Chondrocyte (in vitro differentiated cells): Measurements from ENCODE around the gene TRAPPC4. TPM values are rescaled to one million over a fixed set of nuclear protein-coding genes. Genes with fewer than 3 reads are reported as not detected.
"Not testable (repeated sequence)": the region's sequence is repeated elsewhere in the genome, so short reads cannot be mapped to it uniquely, and the experiment has no call there.

Experiments used
- DNase-seq: peaks from one replicate; pipeline ENCODE4 v3.0.0; 2021; ENCODE audit warnings: mixed read lengths, low spot score
- H3K27ac Mint-ChIP-seq: one replicate; pipeline ENCODE4 v1.8.0; 2021; ENCODE audit warnings: mild to moderate bottlenecking, moderate library complexity, mixed read lengths; ENCODE audit not compliant: unreplicated experiment
- H3K27me3 Mint-ChIP-seq: 2 replicates; pipeline ENCODE4 v1.8.0; 2021; ENCODE audit warnings: low read depth, mixed read lengths
- H3K36me3 Mint-ChIP-seq: 2 replicates; pipeline ENCODE4 v1.8.0; 2021; ENCODE audit warnings: low read depth, mixed read lengths
- H3K4me1 Mint-ChIP-seq: 2 replicates; pipeline ENCODE4 v1.8.0; 2021; ENCODE audit warnings: low read depth, mild to moderate bottlenecking, mixed read lengths
- H3K4me3 Mint-ChIP-seq: one replicate; pipeline ENCODE4 v1.8.0; 2021; ENCODE audit warnings: mild to moderate bottlenecking, moderate library complexity, mixed read lengths; ENCODE audit not compliant: unreplicated experiment
- H3K9me3 Mint-ChIP-seq: 2 replicates; pipeline ENCODE4 v1.8.0; 2021; ENCODE audit warnings: low read depth, mixed read lengths
- CTCF ChIP-seq: fragments of 200-600 bp; sonication (generic); IDR thresholded peaks from 2 replicates; pipeline ENCODE4 v1.5.0; 2021; ENCODE audit warnings: antibody characterized with exemption, mild to moderate bottlenecking, moderate library complexity
- long read RNA-seq: library from polyadenylated mRNA; stranded (forward); transcript quantifications from one replicate; pipeline ENCODE4 v2.0.0, GENCODE V29; 2021
- total RNA-seq: library from RNA; stranded (reverse); gene quantifications from 3 replicates; pipeline ENCODE4 v1.2.1, GENCODE V29; 2021

The TRAPPC4 gene
- total RNA-seq: 73.0 to 78.8 TPM (median 75.0 TPM) in 3 replicates
- long read RNA-seq, transcript TRAPPC4-214 (5 exons, 1,759 nt): major isoform, 69 of 78 reads
- long read RNA-seq, partial matches to known transcripts: 0 of 78 reads
- long read RNA-seq, other reads (novel, unspliced or antisense): 3 of 78 reads

GRCh38 chr11:119018074-119018938 lies at the start of gene TRAPPC4, which contains the start of gene RPS25:
Gene TRAPPC4, plus strand, starts transcription at chr11:119018766. Its CDS starts 30 bp downstream, at chr11:119018796.
Gene RPS25, minus strand, starts transcription at chr11:119018343. Its CDS starts 59 bp downstream, at chr11:119018284.
- no peaks in the 10 kb centered on the region for H3K27me3 Mint-ChIP-seq
- no peak for TF ChIP-seq CTCF
- no peaks in the 10 kb centered on the region for H3K9me3 Mint-ChIP-seq
- peaks cover 23% of the 10 kb centered on the region for H3K36me3 Mint-ChIP-seq
- H3K4me3 Mint-ChIP-seq: peak within 1 kb of the TSS; percentile 95
- peaks cover 47% of the 10 kb centered on the region for H3K4me1 Mint-ChIP-seq
- H3K27ac Mint-ChIP-seq: peak within 1 kb of the TSS; percentile 98
- DNase-seq: peak; percentile 98

GRCh38 chr11:118969508-118969907 lies 49.1 kb upstream of the TRAPPC4 start:
- H3K27ac Mint-ChIP-seq, H3K4me3 Mint-ChIP-seq, H3K4me1 Mint-ChIP-seq, DNase-seq, H3K36me3 Mint-ChIP-seq, H3K27me3 Mint-ChIP-seq, H3K9me3 Mint-ChIP-seq: not testable (repeated sequence)

- Mint-ChIP-seq H3K27me3 (peaks cover 9% of the 10 kb centered on the region), H3K27ac (no peak within 1 kb of the TSS), H3K4me1 (no peaks in the 10 kb centered on the region), H3K4me3 (no peak within 1 kb of the TSS), H3K36me3 (no peaks in the 10 kb centered on the region), H3K9me3 (no peaks in the 10 kb centered on the region)
- no peak for DNase-seq
- no peak for TF ChIP-seq CTCF
Observed at GRCh38 chr11:118971646-118972045, 46.9 kb upstream of the TRAPPC4 start, which contains the start of gene FOXR1. Gene FOXR1, plus strand, starts transcription at chr11:118971761. Its CDS starts 171 bp downstream, at chr11:118971932.

GRCh38 chr11:118973985-118974384 lies 44.6 kb upstream of the TRAPPC4 start:
- Mint-ChIP-seq H3K36me3 (no peaks in the 10 kb centered on the region), H3K27ac (no peak overlapping the region), H3K27me3 (peaks cover 12% of the 10 kb centered on the region), H3K4me3 (no peak overlapping the region), H3K4me1 (no peaks in the 10 kb centered on the region), H3K9me3 (no peaks in the 10 kb centered on the region)
- TF ChIP-seq CTCF: no peak
- no peak for DNase-seq

- no peaks in the 10 kb centered on the region for H3K4me1 Mint-ChIP-seq
- no peak for TF ChIP-seq CTCF
- H3K9me3 Mint-ChIP-seq: no peaks in the 10 kb centered on the region
Observed at GRCh38 chr11:118975771-118976709, 42.5 kb upstream of the TRAPPC4 start.

More at GRCh38 chr11:118975771-118976709, 42.5 kb upstream of the TRAPPC4 start:
- Mint-ChIP-seq H3K36me3 (no peaks in the 10 kb centered on the region), H3K27me3 (peaks cover 13% of the 10 kb centered on the region), H3K27ac (no peak overlapping the region), H3K4me3 (no peak overlapping the region)
- no peak for DNase-seq
